Measurements from ENCODE around the gene XCL2.

Gene XCL2

DNA sequence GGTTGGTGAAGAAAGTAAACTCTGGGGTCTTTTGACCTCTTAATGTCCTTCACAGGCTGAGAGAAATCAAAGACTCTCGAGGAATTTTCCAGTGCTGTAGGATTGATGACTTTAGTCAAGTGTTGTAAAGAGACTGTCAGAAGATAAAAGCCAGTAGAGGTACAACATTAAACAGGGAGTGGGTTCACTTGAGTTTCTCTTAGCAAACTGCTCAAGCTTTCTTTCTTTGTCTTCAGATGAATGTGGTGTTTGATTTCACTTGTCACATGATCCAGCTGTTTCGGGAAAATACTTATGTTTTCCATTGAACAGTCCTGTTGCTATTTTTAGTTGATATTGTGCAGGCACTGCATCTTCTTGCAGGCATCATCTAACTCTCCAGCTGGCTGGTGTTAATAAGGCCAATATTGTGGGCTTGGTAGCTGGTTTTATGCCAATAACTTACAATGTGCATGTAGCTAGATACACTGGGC is 45.6 kb downstream of the XCL2 start:
- Mint-ChIP-seq H3K36me3 (peaks cover 2% of the 10 kb centered on the region), H3K27ac (no peak overlapping the region), H3K9me3 (peaks cover 3% of the 10 kb centered on the region), H3K27me3 (peaks cover 2% of the 10 kb centered on the region), H3K4me1 (peaks cover 25% of the 10 kb centered on the region), H3K4me3 (no peak overlapping the region)
- CTCF ChIA-PET = no interaction called here
- no peak for DNase-seq

DNA sequence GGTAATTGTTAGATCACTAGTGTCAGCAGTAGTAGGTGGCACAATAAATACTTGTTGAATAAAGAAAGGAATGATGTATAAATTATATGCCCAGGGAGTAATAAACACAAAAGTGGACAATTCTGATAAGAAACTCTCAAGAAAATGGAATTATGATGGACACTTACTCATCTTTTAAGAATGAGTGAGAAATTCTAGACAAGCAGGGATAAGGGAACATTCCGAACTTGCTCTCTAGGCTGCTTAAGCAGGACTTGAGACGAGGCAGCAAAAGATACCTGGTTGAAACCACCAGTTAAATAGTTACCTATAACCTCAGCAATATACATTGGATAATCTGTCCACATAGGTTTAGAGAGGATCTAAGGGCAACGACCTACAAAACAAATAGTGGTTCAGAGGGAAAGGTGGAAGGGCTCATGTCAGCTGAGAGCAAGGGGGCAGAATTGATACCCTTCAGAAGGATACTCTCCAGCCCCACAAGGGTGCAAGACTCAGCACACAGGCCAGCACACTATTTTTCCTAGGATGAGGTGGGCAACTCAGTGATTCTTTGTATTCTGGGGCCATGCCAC is 46.3 kb downstream of the XCL2 start:
- Mint-ChIP-seq H3K27me3 (peaks cover 4% of the 10 kb centered on the region), H3K9me3 (peaks cover 3% of the 10 kb centered on the region), H3K36me3 (peaks cover 2% of the 10 kb centered on the region), H3K4me3 (no peak overlapping the region), H3K27ac (no peak overlapping the region), H3K4me1 (peaks cover 25% of the 10 kb centered on the region)
- DNase-seq = no peak
- CTCF ChIA-PET = no interaction called here

DNA sequence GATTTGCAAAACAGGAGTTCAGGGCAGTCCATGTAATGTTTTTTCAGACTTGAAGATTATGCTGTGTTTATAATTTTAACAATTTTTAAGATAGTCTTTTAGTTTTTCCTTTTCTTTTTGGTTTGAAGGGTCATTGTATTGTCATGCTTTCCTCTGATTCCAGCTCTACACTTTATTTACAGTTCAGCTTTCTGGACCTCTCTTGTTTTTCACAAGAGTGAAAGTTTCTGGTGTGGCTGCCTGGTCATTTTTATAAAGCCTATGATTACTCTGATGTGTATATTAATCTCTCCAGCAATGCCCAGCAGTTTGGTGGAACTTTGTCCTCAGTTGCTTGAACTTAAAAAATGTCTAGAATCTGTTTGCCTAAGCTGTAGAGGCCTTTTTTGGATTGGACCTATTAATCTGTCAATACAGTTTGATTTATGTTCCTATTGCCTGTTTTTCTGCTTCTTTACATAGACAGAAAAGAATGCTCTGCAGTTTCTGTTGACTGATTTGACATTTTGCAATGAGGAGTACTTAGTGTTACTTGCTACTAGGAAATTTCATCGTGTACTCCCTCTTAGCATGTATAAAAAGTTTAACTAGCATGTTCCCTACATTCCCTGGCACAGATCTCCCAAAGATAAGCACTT is 52.2 kb downstream of the XCL2 start:
- peaks cover 4% of the 10 kb centered on the region for H3K27me3 Mint-ChIP-seq
- peaks cover 4% of the 10 kb centered on the region for H3K9me3 Mint-ChIP-seq
- peaks cover 4% of the 10 kb centered on the region for H3K4me1 Mint-ChIP-seq
- peaks cover 2% of the 10 kb centered on the region for H3K36me3 Mint-ChIP-seq
- no peak overlapping the region for H3K27ac Mint-ChIP-seq
- no peak for DNase-seq
- no peak overlapping the region for H3K4me3 Mint-ChIP-seq
- CTCF ChIA-PET = no interaction called here

All from activated naive CD4-positive, alpha-beta T cell treated with anti-CD3 and anti-CD28 coated beads, Interleukin-2, amount 10 ng/mL, durations not matched to agents 7 days and 5 days (primary cell).